Measurements from ENCODE around the gene OR6C68. TPM values are rescaled to one million over a fixed set of nuclear protein-coding genes. Genes with fewer than 3 reads are reported as not detected.
"Not testable (repeated sequence)": the region's sequence is repeated elsewhere in the genome, so short reads cannot be mapped to it uniquely, and the experiment has no call there.

The OR6C68 gene
- total RNA-seq = not detected in 2 replicates

- no peak for DNase-seq (ENCODE audit: low read depth)
Observed at GRCh38 chr12:55492078-55492477, at the start of gene OR6C68. Gene OR6C68, plus strand, starts transcription at chr12:55492378. Its CDS starts 0 bp downstream, at chr12:55492378.

GRCh38 chr12:55443776-55444175 is 48.4 kb upstream of the OR6C68 start, which contains the start of gene OR6C2:
Gene OR6C2, plus strand, starts transcription at chr12:55444076. Its CDS starts 8,138 bp downstream, at chr12:55452214.
- no peak for DNase-seq (ENCODE audit: low read depth)

- DNase-seq (ENCODE audit: low read depth) = no peak
Observed at GRCh38 chr12:55445357-55445756, 46.8 kb upstream of the OR6C68 start.

GRCh38 chr12:55446326-55446725 is 45.9 kb upstream of the OR6C68 start:
- DNase-seq (ENCODE audit: low read depth) = no peak

GRCh38 chr12:55448825-55449224 is 43.4 kb upstream of the OR6C68 start:
- no peak for DNase-seq (ENCODE audit: low read depth)

- DNase-seq (ENCODE audit: low read depth) = not testable (repeated sequence)
Observed at GRCh38 chr12:55464926-55465325, 27.3 kb upstream of the OR6C68 start.

GRCh38 chr12:55467836-55468235 is 24.3 kb upstream of the OR6C68 start:
- no peak for DNase-seq (ENCODE audit: low read depth)

GRCh38 chr12:55469291-55469690 is 22.9 kb upstream of the OR6C68 start:
- DNase-seq (ENCODE audit: low read depth) = no peak

GRCh38 chr12:55470088-55470829 is 21.9 kb upstream of the OR6C68 start, which contains the start of gene OR6C70:
Gene OR6C70, minus strand, starts transcription at chr12:55470138. Its CDS starts 0 bp downstream, at chr12:55470138.
- DNase-seq (ENCODE audit: low read depth) = no peak

- DNase-seq (ENCODE audit: low read depth) = no peak
Observed at GRCh38 chr12:55472264-55472663, 19.9 kb upstream of the OR6C68 start.

- DNase-seq (ENCODE audit: low read depth) = not testable (repeated sequence)
Observed at GRCh38 chr12:55479136-55479535, 13.0 kb upstream of the OR6C68 start.

- DNase-seq (ENCODE audit: low read depth) = not testable (repeated sequence)
Observed at GRCh38 chr12:55484284-55484683, 7.9 kb upstream of the OR6C68 start.

- DNase-seq (ENCODE audit: low read depth) = no peak
Observed at GRCh38 chr12:55495490-55495889, 3.3 kb downstream of the OR6C68 start.

- no peak for DNase-seq (ENCODE audit: low read depth)
Observed at GRCh38 chr12:55499231-55499630, 7.1 kb downstream of the OR6C68 start.

- no peak for DNase-seq (ENCODE audit: low read depth)
Observed at GRCh38 chr12:55499810-55500252, 7.7 kb downstream of the OR6C68 start.

GRCh38 chr12:55501601-55502000 is 9.4 kb downstream of the OR6C68 start:
- no peak for DNase-seq (ENCODE audit: low read depth)

- DNase-seq (ENCODE audit: low read depth) = no peak
Observed at GRCh38 chr12:55515696-55516095, 23.5 kb downstream of the OR6C68 start.

GRCh38 chr12:55516391-55516790 is 24.2 kb downstream of the OR6C68 start:
- DNase-seq (ENCODE audit: low read depth) = no peak

Other genes starting within 250 kb of the OR6C68 start
- gene OR6C74, start 247.8 kb upstream of the OR6C68 start, total RNA-seq = not detected in 2 replicates
- gene OR6C6, start 195.8 kb upstream of the OR6C68 start, total RNA-seq = not detected in 2 replicates
- not detected in 2 replicates for gene OR6C1, start 178.0 kb upstream of the OR6C68 start, total RNA-seq
- not detected in 2 replicates for gene OR6C3, start 161.6 kb upstream of the OR6C68 start, total RNA-seq
- gene OR6C75, start 129.4 kb upstream of the OR6C68 start, total RNA-seq = not detected in 2 replicates
- gene OR6C65, start 91.8 kb upstream of the OR6C68 start, total RNA-seq = not detected in 2 replicates
- gene OR6C76, start 66.1 kb upstream of the OR6C68 start, total RNA-seq = not detected in 2 replicates
- gene OR6C2, start 48.3 kb upstream of the OR6C68 start, total RNA-seq = not detected in 2 replicates
- gene OR6C70, start 22.2 kb upstream of the OR6C68 start, total RNA-seq = not detected in 2 replicates
- gene OR6C4, start 57.2 kb downstream of the OR6C68 start, total RNA-seq = not detected in 2 replicates
- not detected in 2 replicates for gene OR2AP1, start 80.1 kb downstream of the OR6C68 start, total RNA-seq
- not detected in 2 replicates for gene OR10P1, start 144.5 kb downstream of the OR6C68 start, total RNA-seq
- gene ITGA7, start 215.5 kb downstream of the OR6C68 start, total RNA-seq = under 0.01 and 1.0 TPM in 2 replicates
- 45.7 and 54.7 TPM in 2 replicates for gene BLOC1S1, start 223.7 kb downstream of the OR6C68 start, total RNA-seq
- gene RDH5, start 228.0 kb downstream of the OR6C68 start, total RNA-seq = 1.6 and 2.7 TPM in 2 replicates
- gene CD63, start 236.6 kb downstream of the OR6C68 start, total RNA-seq = 688 and 1,583 TPM in 2 replicates